ENCODE measurements around the gene ZNF516.

DNA sequence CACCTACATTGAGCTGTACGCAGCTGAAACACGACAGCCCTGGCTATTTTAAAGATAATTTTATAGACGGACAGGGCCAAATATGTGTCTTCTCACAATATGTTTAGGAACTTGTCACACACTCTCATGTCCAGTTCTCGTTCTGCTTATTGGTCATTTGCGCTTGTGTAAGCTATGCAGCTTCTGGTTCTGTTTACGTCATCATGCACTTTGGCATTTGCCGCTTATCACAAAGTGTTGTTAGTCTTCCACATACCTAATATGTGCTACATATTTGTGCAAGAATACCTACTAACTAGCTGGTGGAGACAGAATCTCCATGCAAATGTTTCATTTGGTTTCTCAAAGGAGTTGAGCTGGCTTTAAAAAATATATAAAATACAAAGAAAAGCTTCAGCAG lies 7.5 kb upstream of the ZNF516 start:
- TF ChIP-seq, protein P1, sequence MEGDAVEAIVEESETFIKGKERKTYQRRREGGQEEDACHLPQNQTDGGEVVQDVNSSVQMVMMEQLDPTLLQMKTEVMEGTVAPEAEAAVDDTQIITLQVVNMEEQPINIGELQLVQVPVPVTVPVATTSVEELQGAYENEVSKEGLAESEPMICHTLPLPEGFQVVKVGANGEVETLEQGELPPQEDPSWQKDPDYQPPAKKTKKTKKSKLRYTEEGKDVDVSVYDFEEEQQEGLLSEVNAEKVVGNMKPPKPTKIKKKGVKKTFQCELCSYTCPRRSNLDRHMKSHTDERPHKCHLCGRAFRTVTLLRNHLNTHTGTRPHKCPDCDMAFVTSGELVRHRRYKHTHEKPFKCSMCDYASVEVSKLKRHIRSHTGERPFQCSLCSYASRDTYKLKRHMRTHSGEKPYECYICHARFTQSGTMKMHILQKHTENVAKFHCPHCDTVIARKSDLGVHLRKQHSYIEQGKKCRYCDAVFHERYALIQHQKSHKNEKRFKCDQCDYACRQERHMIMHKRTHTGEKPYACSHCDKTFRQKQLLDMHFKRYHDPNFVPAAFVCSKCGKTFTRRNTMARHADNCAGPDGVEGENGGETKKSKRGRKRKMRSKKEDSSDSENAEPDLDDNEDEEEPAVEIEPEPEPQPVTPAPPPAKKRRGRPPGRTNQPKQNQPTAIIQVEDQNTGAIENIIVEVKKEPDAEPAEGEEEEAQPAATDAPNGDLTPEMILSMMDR (tag by site-specific recombination; IDR thresholded peaks at IDR 0.05), result no peak
- TF ChIP-seq ZNF560 (tag by site-specific recombination; IDR thresholded peaks at IDR 0.05; ENCODE audit: borderline replicate concordance), result no peak
- TF ChIP-seq ZNF138 (tag by site-specific recombination; IDR thresholded peaks at IDR 0.05; ENCODE audit: borderline replicate concordance), result no peak

Measured in HEK293 (cell line).